Colonic mucosa (tissue), 4 donors: ENCODE data around the gene RNLS. TPM values are rescaled to one million over a fixed set of nuclear protein-coding genes. Genes with fewer than 3 reads are reported as not detected.

Experiments used
- DNase-seq: peaks from one replicate; pipeline ENCODE4 v3.0.0-alpha.2; 2020
- H3K27ac ChIP-seq: fragments of 200-600 bp; one replicate; pipeline ENCODE4 v1.8.0; 2021
- H3K27me3 ChIP-seq: fragments of 200-600 bp; one replicate; pipeline ENCODE4 v1.8.0; 2021
- H3K36me3 ChIP-seq: fragments of 200-600 bp; one replicate; pipeline ENCODE4 v1.8.0; 2021
- H3K4me1 ChIP-seq: fragments of 200-600 bp; one replicate; pipeline ENCODE4 v1.8.0; 2021; ENCODE audit warnings: mild to moderate bottlenecking
- H3K4me3 ChIP-seq: fragments of 200-600 bp; one replicate; pipeline ENCODE4 v1.8.0; 2021
- H3K9ac ChIP-seq, 2 donors: one replicate each; pipeline ENCODE4 v1.7.0; 2013; ENCODE audit warnings: control low read depth in 2 of 2, low read depth in 2 of 2, low read length in 2 of 2
- H3K9me3 ChIP-seq: fragments of 200-600 bp; one replicate; pipeline ENCODE4 v1.8.0; 2021
- intact Hi-C: fragments of 100-400 bp; cut with DNase I; formaldehyde crosslinking; loops from one replicate; pipeline ENCODE4 v1.14.1; 2022
- total RNA-seq, 2 donors: library from RNA; stranded (reverse); fragmentation: NEBNext Ultra II Directional in 1 of 2; extraction: Animal tissue kit (Norgen Biotek cat#: 25700) in 1 of 2; gene quantifications; one replicate each; pipeline ENCODE4 v1.2.1, GENCODE V29; 2021
- TF ChIP-seq, protein P1 (sequence below): fragments of 200-600 bp; IDR thresholded peaks from one replicate; pipeline ENCODE4 v1.8.0; 2022; ENCODE audit warnings: antibody characterized with exemption, mild to moderate bottlenecking
- donor health status: healthy.
- donor health status: DM: no; HTN: no; CAD: no.
- donor health status: DM: no; HTN: no; CAD: no.

Gene RNLS
- total RNA-seq, 2 donors from 2014 or later, result 13.0 to 19.1 TPM

GRCh38 chr10:88536437-88536836 lies 46.7 kb downstream of the RNLS start:
- Histone ChIP-seq H3K27me3 (no peaks in the 10 kb centered on the region), H3K4me1 (no peaks in the 10 kb centered on the region), H3K4me3 (no peak overlapping the region), H3K9ac (no peak overlapping the region), H3K9me3 (no peaks in the 10 kb centered on the region), H3K27ac (no peak overlapping the region), H3K36me3 (no peaks in the 10 kb centered on the region)
- TF ChIP-seq, protein P1, sequence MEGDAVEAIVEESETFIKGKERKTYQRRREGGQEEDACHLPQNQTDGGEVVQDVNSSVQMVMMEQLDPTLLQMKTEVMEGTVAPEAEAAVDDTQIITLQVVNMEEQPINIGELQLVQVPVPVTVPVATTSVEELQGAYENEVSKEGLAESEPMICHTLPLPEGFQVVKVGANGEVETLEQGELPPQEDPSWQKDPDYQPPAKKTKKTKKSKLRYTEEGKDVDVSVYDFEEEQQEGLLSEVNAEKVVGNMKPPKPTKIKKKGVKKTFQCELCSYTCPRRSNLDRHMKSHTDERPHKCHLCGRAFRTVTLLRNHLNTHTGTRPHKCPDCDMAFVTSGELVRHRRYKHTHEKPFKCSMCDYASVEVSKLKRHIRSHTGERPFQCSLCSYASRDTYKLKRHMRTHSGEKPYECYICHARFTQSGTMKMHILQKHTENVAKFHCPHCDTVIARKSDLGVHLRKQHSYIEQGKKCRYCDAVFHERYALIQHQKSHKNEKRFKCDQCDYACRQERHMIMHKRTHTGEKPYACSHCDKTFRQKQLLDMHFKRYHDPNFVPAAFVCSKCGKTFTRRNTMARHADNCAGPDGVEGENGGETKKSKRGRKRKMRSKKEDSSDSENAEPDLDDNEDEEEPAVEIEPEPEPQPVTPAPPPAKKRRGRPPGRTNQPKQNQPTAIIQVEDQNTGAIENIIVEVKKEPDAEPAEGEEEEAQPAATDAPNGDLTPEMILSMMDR, result no peak
- no peak for DNase-seq
- intact Hi-C loops, result no loop called here

DNA sequence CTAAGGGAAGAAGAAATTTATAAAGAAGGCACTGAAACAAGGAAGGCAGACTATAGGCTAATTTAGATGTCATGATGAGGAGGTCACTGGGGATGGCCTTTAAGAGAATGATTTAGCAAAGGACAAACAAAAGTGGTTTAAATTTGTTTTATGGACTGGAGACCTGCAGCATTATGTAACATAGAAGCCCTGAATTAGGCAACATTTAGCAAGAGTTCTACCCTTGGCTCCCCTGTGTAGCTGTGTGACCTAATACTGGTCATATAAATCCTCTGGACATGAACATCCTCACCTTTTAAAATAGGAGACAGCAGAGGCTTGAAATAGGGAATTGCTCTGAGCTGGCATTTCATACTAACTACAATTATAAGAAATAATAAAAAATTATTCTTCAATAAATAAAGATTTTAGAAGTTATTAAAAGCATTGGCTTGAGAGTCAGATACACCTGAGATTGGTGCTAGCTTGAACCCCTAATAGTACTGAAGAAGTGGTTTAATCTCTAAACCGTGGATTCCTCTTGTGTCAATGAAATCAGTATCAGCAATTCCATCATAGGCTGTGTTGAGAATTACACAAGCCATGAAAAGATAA lies 48.9 kb downstream of the RNLS start:
- H3K9me3 ChIP-seq, result no peaks in the 10 kb centered on the region
- H3K4me1 ChIP-seq, result no peaks in the 10 kb centered on the region
- no peaks in the 10 kb centered on the region for H3K36me3 ChIP-seq
- DNase-seq, result no peak
- no peak overlapping the region for H3K4me3 ChIP-seq
- H3K27ac ChIP-seq, result no peak overlapping the region
- no peaks in the 10 kb centered on the region for H3K27me3 ChIP-seq
- no peak overlapping the region for H3K9ac ChIP-seq
- TF ChIP-seq, protein P1, result no peak
- intact Hi-C loops, result no loop called here

DNA sequence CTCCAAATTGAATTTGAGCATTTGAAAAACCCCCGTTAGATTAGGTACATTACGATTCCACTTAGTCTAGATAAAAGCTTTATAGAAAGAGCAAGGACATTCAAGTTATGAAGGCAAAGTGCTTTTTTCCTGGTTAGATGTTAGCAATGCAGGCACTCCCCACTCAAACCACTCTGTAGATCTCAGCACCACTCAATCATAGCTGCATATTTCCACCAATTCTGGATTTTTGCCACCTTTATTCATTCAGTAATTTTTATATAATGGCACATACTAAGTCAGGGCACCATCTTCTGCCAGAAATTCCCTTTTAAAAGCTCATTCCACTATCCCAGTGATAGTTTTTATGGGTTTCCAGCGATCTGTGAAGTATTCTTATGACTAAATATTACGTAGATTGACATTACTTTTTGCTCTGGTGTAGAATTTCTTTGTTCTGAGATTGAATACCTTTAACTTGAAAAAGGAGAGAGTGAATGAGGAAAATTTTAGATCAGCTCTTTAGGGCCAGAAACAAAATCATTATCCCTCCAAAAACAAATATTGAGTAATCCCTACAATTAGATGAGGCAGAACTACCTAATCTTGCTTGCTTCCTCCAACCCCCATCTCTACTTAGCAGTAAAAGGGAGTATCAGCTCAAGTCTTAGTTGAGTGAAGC lies 51.6 kb downstream of the RNLS start:
- Histone ChIP-seq H3K27ac (no peak overlapping the region), H3K36me3 (no peaks in the 10 kb centered on the region), H3K9ac (no peak overlapping the region), H3K4me3 (no peak overlapping the region), H3K4me1 (no peaks in the 10 kb centered on the region), H3K9me3 (no peaks in the 10 kb centered on the region), H3K27me3 (no peaks in the 10 kb centered on the region)
- no peak for DNase-seq
- intact Hi-C loops, result no loop called here
- TF ChIP-seq, protein P1, result no peak

GRCh38 chr10:88530629-88531391 lies 52.3 kb downstream of the RNLS start:
- no peak overlapping the region for H3K9ac ChIP-seq
- intact Hi-C loops, result no loop called here
- no peaks in the 10 kb centered on the region for H3K27me3 ChIP-seq
- TF ChIP-seq, protein P1, result no peak
- no peaks in the 10 kb centered on the region for H3K4me1 ChIP-seq
- no peak overlapping the region for H3K4me3 ChIP-seq
- H3K36me3 ChIP-seq, result no peaks in the 10 kb centered on the region
- no peaks in the 10 kb centered on the region for H3K9me3 ChIP-seq
- no peak overlapping the region for H3K27ac ChIP-seq
- DNase-seq, result no peak

DNA sequence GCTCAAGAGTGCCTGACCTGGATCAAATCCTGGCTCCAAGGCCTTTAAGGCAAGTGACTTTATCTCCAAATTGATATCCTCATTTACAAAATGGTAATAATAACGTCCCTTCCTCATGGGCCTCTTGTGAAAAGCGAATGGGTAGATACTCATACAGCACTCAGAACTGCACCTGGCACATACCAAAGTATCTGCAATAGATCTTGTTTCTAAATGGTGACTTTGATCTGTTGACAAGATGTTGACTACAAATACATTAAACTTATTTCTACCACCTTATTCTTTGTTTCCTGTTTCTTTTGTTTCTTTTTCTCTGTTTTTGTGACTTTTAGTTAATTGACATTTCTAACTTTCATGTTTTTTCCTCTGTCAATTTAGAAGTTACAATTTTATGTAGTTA lies 53.0 kb downstream of the RNLS start:
- H3K27me3 ChIP-seq, result no peaks in the 10 kb centered on the region
- intact Hi-C loops, result no loop called here
- H3K36me3 ChIP-seq, result no peaks in the 10 kb centered on the region
- no peak overlapping the region for H3K27ac ChIP-seq
- no peak overlapping the region for H3K4me3 ChIP-seq
- H3K9ac ChIP-seq, result no peak overlapping the region
- no peaks in the 10 kb centered on the region for H3K9me3 ChIP-seq
- no peaks in the 10 kb centered on the region for H3K4me1 ChIP-seq
- TF ChIP-seq, protein P1, result no peak
- no peak for DNase-seq
